Liver (tissue), 9 donors: ENCODE results near the gene TCF12. TPM values are rescaled to one million over a fixed set of nuclear protein-coding genes. Genes with fewer than 3 reads are reported as not detected.

Experiments
- DNase-seq: peaks from one replicate; pipeline ENCODE4 v3.0.0-alpha.2; 2017; ENCODE audit warnings: low spot score
- H3K27ac ChIP-seq, 2 donors: one replicate each; pipeline ENCODE4 v1.7.0; 2013; ENCODE audit warnings: inconsistent platforms in 2 of 2, low read length in 2 of 2, control low read depth in 1 of 2, low read depth in 1 of 2, mild to moderate bottlenecking in 1 of 2
- H3K27me3 ChIP-seq, 4 donors: one replicate each; pipeline versions ENCODE4 v1.6.1 to v1.7.0; 2013; ENCODE audit warnings: low read length in 3 of 4, inconsistent platforms in 1 of 4, mild to moderate bottlenecking in 1 of 4, moderate library complexity in 1 of 4; ENCODE audit not compliant: control insufficient read depth in 4 of 4, insufficient read depth in 4 of 4
- H3K36me3 ChIP-seq, 4 donors: one replicate each; pipeline versions ENCODE4 v1.6.1 to v1.7.0; 2013; ENCODE audit warnings: low read length in 3 of 4, mild to moderate bottlenecking in 3 of 4, low read depth in 1 of 4, moderate library complexity in 1 of 4; ENCODE audit not compliant: control insufficient read depth in 4 of 4, insufficient read depth in 3 of 4
- H3K4me1 ChIP-seq, 4 donors: one replicate each; pipeline versions ENCODE4 v1.6.1 to v1.7.0; 2013; ENCODE audit warnings: low read length in 3 of 4, mild to moderate bottlenecking in 3 of 4, moderate library complexity in 1 of 4; ENCODE audit not compliant: control insufficient read depth in 4 of 4, insufficient read depth in 4 of 4
- H3K4me3 ChIP-seq, 3 donors: one replicate each; pipeline versions ENCODE4 v1.6.1 to v1.7.0; 2013; ENCODE audit warnings: low read length in 3 of 3, control low read depth in 1 of 3, low read depth in 1 of 3, mild to moderate bottlenecking in 1 of 3
- H3K9ac ChIP-seq, 2 donors: one replicate each; pipeline ENCODE4 v1.7.0; 2013; ENCODE audit warnings: low read length in 2 of 2, mild to moderate bottlenecking in 2 of 2, moderate library complexity in 2 of 2, control low read depth in 1 of 2, low read depth in 1 of 2
- H3K9me3 ChIP-seq, 4 donors: one replicate each; pipeline versions ENCODE4 v1.6.1 to v1.7.0; 2013; ENCODE audit warnings: low read length in 3 of 4; ENCODE audit not compliant: control insufficient read depth in 4 of 4
- ATF3 ChIP-seq: IDR thresholded peaks from 2 replicates; pipeline ENCODE4 v1.6.1; 2016; ENCODE audit warnings: antibody characterized with exemption
- CTCF ChIP-seq: fragments of 150-350 bp; IDR thresholded peaks from 2 replicates; pipeline ENCODE4 v1.5.1; 2017; ENCODE audit warnings: improper control_type of control experiment, low read depth, low read length; ENCODE audit not compliant: missing input control
- EGR1 ChIP-seq, 2 donors: IDR thresholded peaks; 2 replicates each; pipeline ENCODE4 v1.6.1; 2016 to 2018; ENCODE audit warnings: antibody characterized with exemption in 2 of 2, low read depth in 2 of 2
- FOXA1 ChIP-seq: IDR thresholded peaks from 2 replicates; pipeline ENCODE4 v1.6.1; 2016; ENCODE audit warnings: antibody characterized with exemption
- FOXA2 ChIP-seq: IDR thresholded peaks from 2 replicates; pipeline ENCODE4 v1.6.1; 2016; ENCODE audit warnings: antibody characterized with exemption
- GABPA ChIP-seq, 2 donors: IDR thresholded peaks in 1 of 2; conservative IDR thresholded peaks in 1 of 2; 2 replicates each; pipeline ENCODE4 v1.6.1; 2016; ENCODE audit warnings: antibody characterized with exemption in 2 of 2, mild to moderate bottlenecking in 1 of 2, moderate library complexity in 1 of 2
- HNF4A ChIP-seq, 2 donors: conservative IDR thresholded peaks; 2 replicates each; pipeline ENCODE4 v1.6.1; 2016; ENCODE audit warnings: antibody characterized with exemption in 2 of 2, mild to moderate bottlenecking in 2 of 2
- HNF4G ChIP-seq: IDR thresholded peaks from 2 replicates; pipeline ENCODE4 v1.6.1; 2016; ENCODE audit warnings: antibody characterized with exemption
- JUND ChIP-seq, 2 donors: IDR thresholded peaks; 2 replicates each; pipeline ENCODE4 v1.6.1; 2016; ENCODE audit warnings: antibody characterized with exemption in 2 of 2
- MAX ChIP-seq: IDR thresholded peaks from 2 replicates; pipeline ENCODE4 v1.6.1; 2016; ENCODE audit warnings: antibody characterized with exemption
- NR2F2 ChIP-seq: IDR thresholded peaks from 2 replicates; pipeline ENCODE4 v1.6.1; 2016; ENCODE audit warnings: antibody characterized with exemption
- RAD21 ChIP-seq, 2 donors: IDR thresholded peaks; 2 replicates each; pipeline ENCODE4 v1.6.1; 2016; ENCODE audit warnings: antibody characterized with exemption in 2 of 2, mild to moderate bottlenecking in 2 of 2
- REST ChIP-seq: IDR thresholded peaks from 2 replicates; pipeline ENCODE4 v1.6.1; 2016; ENCODE audit warnings: antibody characterized with exemption, mild to moderate bottlenecking
- RXRA ChIP-seq, 2 donors: IDR thresholded peaks; 2 replicates each; pipeline ENCODE4 v1.6.1; 2017 to 2018; ENCODE audit warnings: antibody characterized with exemption in 2 of 2, mild to moderate bottlenecking in 1 of 2
- SP1 ChIP-seq: IDR thresholded peaks from 2 replicates; pipeline ENCODE4 v1.6.1; 2018; ENCODE audit warnings: antibody characterized with exemption, mild to moderate bottlenecking
- TAF1 ChIP-seq: conservative IDR thresholded peaks from 2 replicates; pipeline ENCODE4 v1.6.1; 2016; ENCODE audit warnings: antibody characterized with exemption, mild to moderate bottlenecking
- YY1 ChIP-seq: IDR thresholded peaks from 2 replicates; pipeline ENCODE4 v1.6.1; 2016; ENCODE audit warnings: antibody characterized with exemption, mild to moderate bottlenecking
- ZBTB33 ChIP-seq: IDR thresholded peaks from 2 replicates; pipeline ENCODE4 v1.6.1; 2016; ENCODE audit warnings: antibody characterized with exemption
- whole genome bisulfite sequencing: extraction: QIAGEN DNeasy Blood & Tissue Kit; methylation state at CpG from one replicate; pipeline ENCODE4 v1.1.7; 2013; 5-methylcytosine and 5-hydroxymethylcytosine counted together
- polyA plus RNA-seq, 2 donors: library from polyadenylated mRNA; stranded (reverse) in 1 of 2; unstranded in 1 of 2; fragments of 200-250 nt in 1 of 2; fragments of >200 nt in 1 of 2; fragmentation: Nextera tagmentation in 1 of 2; extraction: Ambion mirVana in 1 of 2; gene quantifications; one replicate each; pipeline versions ENCODE4 v1.2.1 to v1.2.3, GENCODE V29; 2013 to 2015
- total RNA-seq, 2 donors: library from RNA; depleted of rRNA; stranded (reverse); fragments of >200 nt; gene quantifications; one replicate each; pipeline ENCODE4 v1.2.3, GENCODE V29; 2014
- donor health status: healthy.
- donor health status: healthy.
- donor health status: healthy.
- donor health status: healthy.
- donor health status: healthy.

Gene TCF12
- total and polyA plus RNA-seq, 4 donors: 8.7 to 38.3 (median 22.3) TPM

GRCh38 chr15:57124036-57124435 lies 205.6 kb downstream of the TCF12 start:
- no peak overlapping the region for H3K4me3 ChIP-seq
- TF ChIP-seq TAF1: no peak
- TF ChIP-seq FOXA2: no peak
- TF ChIP-seq NR2F2: no peak
- TF ChIP-seq SP1: no peak
- TF ChIP-seq MAX: no peak
- TF ChIP-seq FOXA1: no peak
- TF ChIP-seq CTCF: no peak
- TF ChIP-seq RAD21 (IDR thresholded peaks at IDR 0.05): no peak
- TF ChIP-seq GABPA (IDR thresholded peaks at IDR 0.05 in 1 of 2, conservative IDR thresholded peaks at IDR 0.05 in 1 of 2): no peak
- no peak for TF ChIP-seq ATF3
- TF ChIP-seq YY1: no peak
- no peak for TF ChIP-seq JUND (IDR thresholded peaks at IDR 0.05)
- TF ChIP-seq REST: no peak
- no peak for TF ChIP-seq ZBTB33
- TF ChIP-seq HNF4G: no peak
- no peak for TF ChIP-seq RXRA (IDR thresholded peaks at IDR 0.05)
- no peak for TF ChIP-seq EGR1 (IDR thresholded peaks at IDR 0.05; ENCODE audit: low read depth in 2 of 2)
- no peak for TF ChIP-seq HNF4A (conservative IDR thresholded peaks at IDR 0.05)
- H3K27ac ChIP-seq: no peak overlapping the region
- no peak overlapping the region for H3K9ac ChIP-seq
- 100% methylated on average over 1 of the region's 1 CpG for WGBS
- no peaks in the 10 kb centered on the region for H3K9me3 ChIP-seq
- H3K27me3 ChIP-seq: no peaks in the 10 kb centered on the region
- peaks cover 0 to 10% (median 3%) of the 10 kb centered on the region in 4 donors for H3K4me1 ChIP-seq
- DNase-seq: no peak
- peaks cover 0 to 3% (median 0%) of the 10 kb centered on the region in 4 donors for H3K36me3 ChIP-seq
